HG03045 (cell line): ENCODE results near the gene QRFP.
"Not testable (repeated sequence)": the region's sequence is repeated elsewhere in the genome, so short reads cannot be mapped to it uniquely, and the experiment has no call there.

ENCODE experiments used
- ATAC-seq: cut with Tn5 transposase; IDR thresholded peaks from one replicate; pipeline ENCODE4 v1.9.1; 2021; ENCODE audit warnings: mild to moderate bottlenecking, moderate library complexity; ENCODE audit not compliant: unreplicated experiment

The QRFP gene

GRCh38 chr9:130857864-130858738 is 38.5 kb downstream of the QRFP start:
- ATAC-seq, result no peak

DNA sequence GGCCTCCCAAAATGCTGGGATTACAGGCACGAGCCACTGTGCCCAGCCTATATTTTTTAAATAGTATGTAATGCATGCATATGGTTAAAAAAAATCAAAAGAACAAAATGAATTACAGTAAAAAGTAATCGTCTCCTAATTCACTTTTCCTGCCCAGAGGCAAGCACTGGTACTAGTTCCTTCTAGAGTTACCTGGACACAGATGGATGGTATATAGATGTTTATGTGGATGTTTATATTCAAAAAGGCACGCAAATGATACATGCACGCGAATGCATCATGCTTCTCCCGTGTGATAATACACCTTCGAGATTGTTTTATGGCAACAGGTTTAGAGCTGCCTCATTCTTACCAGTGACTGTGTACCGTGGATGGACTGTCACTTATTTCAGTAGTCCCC is 40.1 kb downstream of the QRFP start:
- no peak for ATAC-seq

DNA sequence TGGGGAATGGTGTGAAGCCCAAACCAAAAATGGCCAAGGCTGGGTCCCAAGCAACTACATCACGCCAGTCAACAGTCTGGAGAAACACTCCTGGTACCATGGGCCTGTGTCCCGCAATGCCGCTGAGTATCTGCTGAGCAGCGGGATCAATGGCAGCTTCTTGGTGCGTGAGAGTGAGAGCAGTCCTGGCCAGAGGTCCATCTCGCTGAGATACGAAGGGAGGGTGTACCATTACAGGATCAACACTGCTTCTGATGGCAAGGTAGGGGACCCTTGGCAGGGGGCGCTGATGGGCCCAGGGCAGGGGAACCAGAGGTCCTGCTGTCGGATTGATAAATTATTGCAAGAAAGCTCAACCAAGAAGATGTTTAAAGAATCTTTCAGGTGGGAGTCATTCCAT is 41.8 kb downstream of the QRFP start:
- no peak for ATAC-seq

- no peak for ATAC-seq
These were observed 42.5 kb downstream of the QRFP start for GRCh38 chr9:130854092-130854491.

DNA sequence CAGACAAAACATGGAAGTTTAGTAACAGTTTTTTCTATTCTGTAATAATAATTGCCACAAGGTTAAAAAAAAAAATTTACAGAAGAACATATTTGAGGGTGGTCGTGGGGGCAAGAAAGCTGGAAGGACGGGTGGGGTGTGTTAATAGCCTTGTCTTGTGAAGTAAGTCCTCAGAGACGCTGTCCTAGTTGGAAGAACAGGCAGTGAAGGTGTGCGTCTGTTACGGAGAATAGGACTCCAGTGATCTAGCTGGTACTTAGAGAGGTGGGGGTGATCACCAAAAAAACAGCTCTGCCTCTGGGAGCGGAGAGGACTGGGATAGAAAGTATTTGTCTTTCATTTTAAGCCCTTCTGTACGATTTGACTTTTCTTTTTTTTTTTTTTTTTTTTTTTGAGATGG is 43.8 kb downstream of the QRFP start:
- ATAC-seq, result no peak

- no peak for ATAC-seq
These were observed 47.3 kb downstream of the QRFP start for GRCh38 chr9:130849356-130849755.

DNA sequence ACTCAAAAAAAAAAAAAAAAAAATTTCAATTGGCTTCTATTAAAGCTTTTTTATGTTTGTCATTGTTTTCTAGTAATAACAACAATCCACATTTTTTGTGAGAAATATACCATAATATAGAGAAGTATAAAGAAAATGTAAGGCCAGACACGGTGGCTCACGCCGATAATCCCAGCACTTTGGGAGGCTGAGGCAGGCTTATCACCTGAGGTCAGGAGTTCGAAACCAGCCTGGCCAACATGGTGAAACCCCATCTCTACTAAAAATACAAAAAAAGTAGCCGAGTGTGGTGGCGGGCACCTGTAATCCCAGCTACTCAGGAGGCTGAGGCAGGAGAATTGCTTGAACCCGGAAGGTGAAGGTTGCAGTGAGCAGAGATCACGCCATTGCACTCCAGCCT is 48.1 kb downstream of the QRFP start:
- not testable (repeated sequence) for ATAC-seq

DNA sequence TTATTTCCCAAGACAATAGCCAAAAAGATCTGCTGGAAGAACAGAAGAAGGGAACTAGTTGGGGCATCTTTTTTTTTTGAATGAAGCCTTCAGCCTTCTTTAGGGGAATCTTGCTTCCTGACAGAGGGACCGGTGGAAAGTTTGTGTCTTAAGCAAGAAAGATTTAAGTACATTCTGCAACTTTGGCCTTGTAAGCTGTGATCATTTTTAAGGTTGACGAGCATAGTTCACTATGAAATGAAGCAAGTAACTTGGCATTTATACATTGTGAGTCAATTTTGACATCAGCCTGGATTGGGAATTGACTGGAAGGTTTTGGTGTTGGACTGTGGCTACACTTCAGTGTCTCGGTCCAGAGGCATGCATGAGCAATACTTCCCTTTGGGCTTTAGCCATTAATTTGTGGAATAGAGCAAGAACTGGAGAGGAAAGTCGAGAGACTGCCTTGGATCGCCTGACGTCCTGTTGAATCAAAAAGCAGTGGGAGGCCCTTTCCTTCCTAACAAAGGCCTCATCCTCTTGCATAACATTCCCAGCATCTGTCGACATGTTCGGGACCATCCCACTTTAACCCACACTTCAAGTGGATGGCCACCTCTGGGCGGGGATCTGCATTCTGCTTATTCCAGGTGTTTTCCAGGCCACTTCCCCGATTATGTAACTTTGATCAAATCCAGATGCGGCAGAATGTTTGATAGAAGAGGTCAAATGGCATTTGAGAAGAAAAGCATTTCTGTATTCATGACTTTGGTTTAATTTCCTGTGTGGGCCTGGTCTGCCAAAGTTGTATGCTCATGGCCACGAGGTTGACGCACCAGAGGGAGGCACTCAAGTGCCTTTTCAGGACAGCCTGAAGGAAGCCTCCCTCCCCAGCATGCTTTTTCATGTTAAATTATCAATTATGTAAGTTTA is 49.0 kb downstream of the QRFP start:
- ATAC-seq, result no peak

GRCh38 chr9:130846487-130847305 is 49.9 kb downstream of the QRFP start:
- no peak for ATAC-seq

- no peak for ATAC-seq
These were observed 50.6 kb downstream of the QRFP start for GRCh38 chr9:130845901-130846481.

GRCh38 chr9:130845254-130845653 is 51.4 kb downstream of the QRFP start:
- ATAC-seq, result no peak

DNA sequence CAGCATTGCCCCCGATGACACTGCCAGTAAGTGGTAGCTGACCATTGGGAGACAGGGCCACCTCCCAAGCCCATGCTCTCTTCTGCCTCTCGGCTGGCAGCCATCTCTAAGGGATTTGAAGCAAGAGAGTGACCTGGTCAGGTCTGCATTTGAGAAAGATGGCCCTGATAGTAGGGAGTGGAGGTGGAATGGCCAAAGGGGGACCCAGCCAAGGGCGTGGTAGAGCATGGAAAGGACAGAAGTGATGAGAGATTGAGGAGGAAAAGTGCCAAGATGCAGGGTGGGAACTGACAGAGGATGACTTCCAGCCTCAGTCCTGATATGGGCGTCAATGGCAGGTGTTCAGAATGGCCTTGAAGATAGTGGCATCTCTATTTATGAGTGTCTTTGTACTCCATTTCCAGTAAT is 52.6 kb downstream of the QRFP start:
- no peak for ATAC-seq

- ATAC-seq, result no peak
These were observed 53.3 kb downstream of the QRFP start for GRCh38 chr9:130843049-130843908.
